BLaER1 treated with 17β-estradiol and CSF1 and Interleukin-3, amounts not matched to agents 10 nM and 100 nM (cell line): ENCODE measurements around the gene VNN1.
A peak's percentile ranks its signal among the peaks of the same experiment; 100 is the strongest.
"Not testable (repeated sequence)": the region's sequence is repeated elsewhere in the genome, so short reads cannot be mapped to it uniquely, and the experiment has no call there.

Experiments used
- H3K27ac ChIP-seq, 11 experiments: shearing (Covaris generic); formaldehyde crosslinking; 2 replicates each; pipeline ENCODE4 v1.8.1; 2022
- H3K27me3 ChIP-seq, 11 experiments: shearing (Covaris generic); formaldehyde crosslinking; 2 replicates each; pipeline ENCODE4 v1.8.1; 2022
- H3K36me3 ChIP-seq, 11 experiments: shearing (Covaris generic); formaldehyde crosslinking; 2 replicates each; pipeline ENCODE4 v1.8.1; 2022
- H3K4me1 ChIP-seq, 10 experiments: shearing (Covaris generic); formaldehyde crosslinking; 2 replicates each; pipeline ENCODE4 v1.8.1; 2022
- H3K4me2 ChIP-seq, 11 experiments: shearing (Covaris generic); formaldehyde crosslinking; 2 replicates each; pipeline ENCODE4 v1.8.1; 2022
- H3K4me3 ChIP-seq, 10 experiments: shearing (Covaris generic); formaldehyde crosslinking; 2 replicates each; pipeline ENCODE4 v1.8.1; 2022
- H3K9ac ChIP-seq, 11 experiments: shearing (Covaris generic); formaldehyde crosslinking; 2 replicates each; pipeline ENCODE4 v1.8.1; 2022
- H3K9me3 ChIP-seq, 11 experiments: shearing (Covaris generic); formaldehyde crosslinking; replicated peaks in 1 of 11; 2 replicates each; pipeline ENCODE4 v1.8.1; 2022
- H4K20me1 ChIP-seq, 11 experiments: shearing (Covaris generic); formaldehyde crosslinking; 2 replicates each; pipeline ENCODE4 v1.8.1; 2022
- Cebpa-rat ChIP-seq, 11 experiments: shearing (Covaris generic); IDR thresholded peaks; 2 replicates each; pipeline ENCODE4 v1.8.1; 2022

VNN1 gene

GRCh38 chr6:132703936-132704335 is 9.9 kb downstream of the VNN1 start:
- Histone ChIP-seq H3K9ac (no peak overlapping the region), H3K27ac (no peak overlapping the region), H3K9me3 (peaks cover 7 to 30% (median 14%) of the 10 kb centered on the region in 11 experiments; a peak in 17 of 22 replicates), H3K4me2 (no peak overlapping the region), H3K27me3 (no peaks in the 10 kb centered on the region), H3K36me3 (no peaks in the 10 kb centered on the region), H4K20me1 (no peaks in the 10 kb centered on the region), H3K4me3 (no peak overlapping the region), H3K4me1 (peaks cover 0 to 10% (median 0%) of the 10 kb centered on the region in 10 experiments; a peak in 1 of 20 replicates)
- no peak for TF ChIP-seq Cebpa-rat (IDR thresholded peaks at IDR 0.05)

GRCh38 chr6:132698608-132699007 is 15.2 kb downstream of the VNN1 start:
- TF ChIP-seq Cebpa-rat (IDR thresholded peaks at IDR 0.05) = no peak
- H3K4me2 ChIP-seq = no peak overlapping the region

GRCh38 chr6:132695773-132696172 is 18.1 kb downstream of the VNN1 start:
- Histone ChIP-seq H4K20me1 (no peaks in the 10 kb centered on the region), H3K4me3 (no peak overlapping the region), H3K36me3 (no peaks in the 10 kb centered on the region), H3K4me1 (no peaks in the 10 kb centered on the region), H3K4me2 (no peak overlapping the region), H3K27me3 (no peaks in the 10 kb centered on the region), H3K9me3 (peaks cover 8 to 28% (median 15%) of the 10 kb centered on the region in 11 experiments; a peak in 15 of 22 replicates), H3K9ac (no peak overlapping the region), H3K27ac (no peak overlapping the region)
- TF ChIP-seq Cebpa-rat (IDR thresholded peaks at IDR 0.05) = no peak

More at GRCh38 chr6:132698608-132699007, 15.2 kb downstream of the VNN1 start:
- Histone ChIP-seq H3K36me3 (no peaks in the 10 kb centered on the region), H3K9me3 (peaks cover 8 to 28% (median 15%) of the 10 kb centered on the region in 11 experiments; a peak in 15 of 22 replicates), H3K4me1 (no peaks in the 10 kb centered on the region), H3K9ac (no peak overlapping the region), H4K20me1 (no peaks in the 10 kb centered on the region), H3K27me3 (no peaks in the 10 kb centered on the region), H3K27ac (no peak overlapping the region), H3K4me3 (no peak overlapping the region)

GRCh38 chr6:132693478-132693877 is 20.4 kb downstream of the VNN1 start:
- peaks cover 8 to 28% (median 15%) of the 10 kb centered on the region in 11 experiments; a peak in 15 of 22 replicates for H3K9me3 ChIP-seq
- no peak overlapping the region for H3K4me3 ChIP-seq
- no peak overlapping the region for H3K9ac ChIP-seq
- no peak for TF ChIP-seq Cebpa-rat (IDR thresholded peaks at IDR 0.05)
- no peaks in the 10 kb centered on the region for H3K36me3 ChIP-seq
- no peak overlapping the region for H3K4me2 ChIP-seq
- no peak overlapping the region for H3K27ac ChIP-seq
- no peaks in the 10 kb centered on the region for H4K20me1 ChIP-seq
- no peaks in the 10 kb centered on the region for H3K4me1 ChIP-seq
- no peaks in the 10 kb centered on the region for H3K27me3 ChIP-seq

GRCh38 chr6:132690678-132691077 is 23.2 kb downstream of the VNN1 start:
- H3K4me3 ChIP-seq = no peak overlapping the region
- no peaks in the 10 kb centered on the region for H3K36me3 ChIP-seq
- H3K9ac ChIP-seq = no peak overlapping the region
- TF ChIP-seq Cebpa-rat (IDR thresholded peaks at IDR 0.05) = no peak
- no peaks in the 10 kb centered on the region for H4K20me1 ChIP-seq
- peaks cover 0 to 16% (median 0%) of the 10 kb centered on the region in 10 experiments; a peak in 4 of 20 replicates for H3K4me1 ChIP-seq
- no peaks in the 10 kb centered on the region for H3K27me3 ChIP-seq
- no peak overlapping the region for H3K4me2 ChIP-seq
- H3K27ac ChIP-seq = no peak overlapping the region
- H3K9me3 ChIP-seq = peaks cover under 1 to 12% (median 8%) of the 10 kb centered on the region in 11 experiments; a peak in 11 of 22 replicates

GRCh38 chr6:132687306-132687705 is 26.5 kb downstream of the VNN1 start:
- no peaks in the 10 kb centered on the region for H4K20me1 ChIP-seq
- H3K4me1 ChIP-seq = peaks cover 0 to 38% (median 0%) of the 10 kb centered on the region in 10 experiments; a peak in 5 of 20 replicates
- H3K36me3 ChIP-seq = no peaks in the 10 kb centered on the region
- H3K27me3 ChIP-seq = no peaks in the 10 kb centered on the region
- no peak for TF ChIP-seq Cebpa-rat (IDR thresholded peaks at IDR 0.05)
- no peak overlapping the region for H3K27ac ChIP-seq
- H3K9me3 ChIP-seq = no peaks in the 10 kb centered on the region
- no peak overlapping the region for H3K4me3 ChIP-seq
- H3K9ac ChIP-seq = no peak overlapping the region
- peak overlapping the region in 3 of 11 experiments; percentile 4 to 76 (median 68); a peak in 4 of 22 replicates for H3K4me2 ChIP-seq

- Histone ChIP-seq H3K4me2 (no peak overlapping the region), H3K9ac (no peak overlapping the region), H3K4me3 (no peak overlapping the region)
Measured at GRCh38 chr6:132686531-132686930, 27.3 kb downstream of the VNN1 start.

GRCh38 chr6:132685009-132685408 is 28.8 kb downstream of the VNN1 start:
- Histone ChIP-seq H3K9me3 (no peaks in the 10 kb centered on the region), H3K36me3 (no peaks in the 10 kb centered on the region), H4K20me1 (no peaks in the 10 kb centered on the region), H3K27me3 (no peaks in the 10 kb centered on the region), H3K4me2 (0 out of 22 replicates have a peak overlapping the region, but pooled peaks of 2 of the 11 experiments have one; percentile 4 to 12), H3K4me1 (peaks cover 0 to 43% (median 0%) of the 10 kb centered on the region in 10 experiments; a peak in 5 of 20 replicates), H3K4me3 (no peak overlapping the region), H3K27ac (no peak overlapping the region), H3K9ac (no peak overlapping the region)
- TF ChIP-seq Cebpa-rat (IDR thresholded peaks at IDR 0.05) = no peak

More at GRCh38 chr6:132686531-132686930, 27.3 kb downstream of the VNN1 start:
- Histone ChIP-seq H3K27me3 (no peaks in the 10 kb centered on the region), H3K27ac (no peak overlapping the region), H3K36me3 (no peaks in the 10 kb centered on the region), H3K9me3 (no peaks in the 10 kb centered on the region), H4K20me1 (no peaks in the 10 kb centered on the region), H3K4me1 (peaks cover 0 to 38% (median 0%) of the 10 kb centered on the region in 10 experiments; a peak in 5 of 20 replicates)
- no peak for TF ChIP-seq Cebpa-rat (IDR thresholded peaks at IDR 0.05)

GRCh38 chr6:132684272-132684671 is 29.6 kb downstream of the VNN1 start:
- Histone ChIP-seq H3K4me2 (peak overlapping the region in 1 of 11 experiments; percentile 49; a peak in 1 of 22 replicates), H3K36me3 (no peaks in the 10 kb centered on the region), H4K20me1 (no peaks in the 10 kb centered on the region), H3K27ac (no peak overlapping the region), H3K9ac (no peak overlapping the region), H3K4me1 (peaks cover 0 to 51% (median 0%) of the 10 kb centered on the region in 10 experiments; a peak in 5 of 20 replicates), H3K9me3 (no peaks in the 10 kb centered on the region), H3K27me3 (no peaks in the 10 kb centered on the region), H3K4me3 (no peak overlapping the region)
- no peak for TF ChIP-seq Cebpa-rat (IDR thresholded peaks at IDR 0.05)

- no peaks in the 10 kb centered on the region for H4K20me1 ChIP-seq
- no peak overlapping the region for H3K27ac ChIP-seq
- peaks cover 0 to 58% (median 0%) of the 10 kb centered on the region in 10 experiments; a peak in 5 of 20 replicates for H3K4me1 ChIP-seq
- no peak overlapping the region for H3K9ac ChIP-seq
- no peaks in the 10 kb centered on the region for H3K36me3 ChIP-seq
- peak overlapping the region in 3 of 11 experiments; percentile 16 to 49 (median 48); a peak in 5 of 22 replicates for H3K4me2 ChIP-seq
- H3K27me3 ChIP-seq = no peaks in the 10 kb centered on the region
- H3K9me3 ChIP-seq = no peaks in the 10 kb centered on the region
- no peak overlapping the region for H3K4me3 ChIP-seq
- TF ChIP-seq Cebpa-rat (IDR thresholded peaks at IDR 0.05) = no peak
Measured at GRCh38 chr6:132683543-132683942, 30.3 kb downstream of the VNN1 start.

- not testable (repeated sequence) for H3K9ac ChIP-seq, H3K4me3 ChIP-seq, H3K9me3 ChIP-seq, H3K27me3 ChIP-seq, H3K36me3 ChIP-seq, H4K20me1 ChIP-seq
- Histone ChIP-seq H3K4me2 (peak overlapping the region in 2 of 11 experiments; percentile 50 to 73; a peak in 4 of 22 replicates), H3K4me1 (peaks cover 0 to 62% (median 0%) of the 10 kb centered on the region in 10 experiments; a peak in 7 of 20 replicates), H3K27ac (peak overlapping the region in 2 of 11 experiments; percentile 7 to 9; a peak in 2 of 22 replicates)
Measured at GRCh38 chr6:132679094-132679493, 34.8 kb downstream of the VNN1 start.
